ENCODE data around the gene GRIN3A.
"Not testable (repeated sequence)": the region's sequence is repeated elsewhere in the genome, so short reads cannot be mapped to it uniquely, and the experiment has no call there.

GRIN3A gene

GRCh38 chr9:101738566-101739183 lies at the start of gene GRIN3A:
Gene GRIN3A, minus strand, starts transcription at chr9:101738647. Its CDS starts 668 bp downstream, at chr9:101737979.
- no peak for DNase-seq

GRCh38 chr9:101787891-101788290 lies 49.4 kb upstream of the GRIN3A start:
- DNase-seq: no peak

GRCh38 chr9:101778332-101778731 lies 39.9 kb upstream of the GRIN3A start:
- DNase-seq: no peak

- DNase-seq: no peak
Observed at GRCh38 chr9:101764472-101764871, 26.0 kb upstream of the GRIN3A start.

- DNase-seq: no peak
Observed at GRCh38 chr9:101758304-101758930, 20.0 kb upstream of the GRIN3A start.

- no peak for DNase-seq
Observed at GRCh38 chr9:101753716-101754115, 15.3 kb upstream of the GRIN3A start.

GRCh38 chr9:101751895-101752294 lies 13.4 kb upstream of the GRIN3A start:
- DNase-seq: no peak

- DNase-seq: no peak
Observed at GRCh38 chr9:101739311-101739710, 864 bp upstream of the GRIN3A start.

GRCh38 chr9:101737705-101738565 lies 512 bp downstream of the GRIN3A start:
- DNase-seq: no peak

- DNase-seq: no peak
Observed at GRCh38 chr9:101737165-101737704, 1.2 kb downstream of the GRIN3A start.

- no peak for DNase-seq
Observed at GRCh38 chr9:101736717-101737116, 1.7 kb downstream of the GRIN3A start.

GRCh38 chr9:101731429-101731828 lies 7.0 kb downstream of the GRIN3A start:
- DNase-seq: no peak

- peak; percentile 14 for DNase-seq
Observed at GRCh38 chr9:101727612-101728524, 10.6 kb downstream of the GRIN3A start.

GRCh38 chr9:101724271-101724670 lies 14.2 kb downstream of the GRIN3A start:
- DNase-seq: not testable (repeated sequence)

GRCh38 chr9:101718192-101718591 lies 20.3 kb downstream of the GRIN3A start:
- DNase-seq: no peak

GRCh38 chr9:101716629-101717028 lies 21.8 kb downstream of the GRIN3A start:
- no peak for DNase-seq

GRCh38 chr9:101711330-101711941 lies 27.0 kb downstream of the GRIN3A start:
- DNase-seq: no peak

- no peak for DNase-seq
Observed at GRCh38 chr9:101708855-101709254, 29.6 kb downstream of the GRIN3A start.

- DNase-seq: no peak
Observed at GRCh38 chr9:101707721-101708120, 30.7 kb downstream of the GRIN3A start.

- DNase-seq: no peak
Observed at GRCh38 chr9:101706997-101707396, 31.4 kb downstream of the GRIN3A start.

GRCh38 chr9:101706261-101706798 lies 32.1 kb downstream of the GRIN3A start:
- no peak for DNase-seq

Measured in NCI-H526 treated with DMSO at 0.1 percent for 48 hours (cell line).